Nephron progenitor cell (in vitro differentiated cells): Measurements from ENCODE around the gene SLC39A9.
A peak's percentile ranks its signal among the peaks of the same experiment; 100 is the strongest.

ENCODE experiments used
- DNase-seq: peaks from one replicate; pipeline ENCODE4 v3.0.0; 2021
- H3K27ac Mint-ChIP-seq: 2 replicates; pipeline ENCODE4 v1.8.0; 2021; ENCODE audit warnings: mild to moderate bottlenecking, moderate library complexity, mixed read lengths
- H3K27me3 Mint-ChIP-seq: 2 replicates; pipeline ENCODE4 v1.8.0; 2021; ENCODE audit warnings: mild to moderate bottlenecking, low read depth, mixed read lengths; ENCODE audit not compliant: poor library complexity
- H3K36me3 Mint-ChIP-seq: 2 replicates; pipeline ENCODE4 v1.8.0; 2021; ENCODE audit warnings: low read depth, mixed read lengths
- H3K4me1 Mint-ChIP-seq: 2 replicates; pipeline ENCODE4 v1.8.0; 2021; ENCODE audit warnings: mixed read lengths
- H3K4me3 Mint-ChIP-seq: 2 replicates; pipeline ENCODE4 v1.8.0; 2021; ENCODE audit warnings: mild to moderate bottlenecking, moderate library complexity, mixed read lengths
- H3K9me3 Mint-ChIP-seq: 2 replicates; pipeline ENCODE4 v1.8.0; 2021; ENCODE audit warnings: mild to moderate bottlenecking, moderate library complexity, mixed read lengths
- TF ChIP-seq, protein P1 (sequence below): fragments of 200-600 bp; sonication (generic); IDR thresholded peaks from 2 replicates; pipeline ENCODE4 v1.5.0; 2021; ENCODE audit warnings: antibody characterized with exemption

SLC39A9 gene, protein sequence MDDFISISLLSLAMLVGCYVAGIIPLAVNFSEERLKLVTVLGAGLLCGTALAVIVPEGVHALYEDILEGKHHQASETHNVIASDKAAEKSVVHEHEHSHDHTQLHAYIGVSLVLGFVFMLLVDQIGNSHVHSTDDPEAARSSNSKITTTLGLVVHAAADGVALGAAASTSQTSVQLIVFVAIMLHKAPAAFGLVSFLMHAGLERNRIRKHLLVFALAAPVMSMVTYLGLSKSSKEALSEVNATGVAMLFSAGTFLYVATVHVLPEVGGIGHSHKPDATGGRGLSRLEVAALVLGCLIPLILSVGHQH

DNA sequence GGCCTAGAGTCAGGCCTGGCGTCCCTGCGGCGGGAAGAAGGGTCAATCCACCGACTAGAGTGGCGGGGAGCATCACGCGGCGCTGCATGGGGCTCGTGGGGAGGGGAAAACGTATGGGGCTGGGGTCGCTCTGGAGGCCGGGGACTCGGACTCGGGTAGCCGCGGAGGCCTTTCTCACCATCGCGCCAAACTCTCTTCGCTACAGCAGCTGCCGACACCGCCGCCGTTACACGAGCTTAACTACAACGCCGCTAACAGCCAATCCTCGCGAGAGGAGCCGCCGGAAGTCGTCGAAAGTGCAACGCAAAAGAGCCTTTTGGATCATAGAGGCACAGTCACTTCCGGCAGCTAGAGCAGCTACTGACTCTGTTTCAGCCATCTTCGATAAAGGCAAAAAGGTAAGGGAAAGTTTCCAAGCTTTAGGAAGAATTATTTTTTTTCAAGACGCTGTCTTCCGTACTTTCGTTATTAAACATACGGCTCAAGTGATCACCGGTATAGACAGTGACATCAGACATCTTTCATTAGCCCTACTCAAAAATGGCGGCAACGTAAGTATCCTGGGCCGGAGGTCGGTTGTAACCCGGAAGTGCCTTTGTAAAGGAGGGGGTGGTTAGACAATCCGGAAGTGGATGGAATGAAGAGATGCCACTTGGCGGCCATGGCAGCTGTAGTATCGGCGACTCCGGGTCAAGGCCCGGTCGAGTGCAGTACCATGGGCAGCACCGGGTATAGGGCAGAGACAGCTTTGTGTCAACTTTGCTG, at the start of gene SLC39A9, which contains the start of gene ERH:
Gene SLC39A9, plus strand, starts transcription at position 640 of the 765 bp plus-strand sequence. CDS start 678 bp downstream, outside the sequence.
Gene ERH, minus strand, starts transcription at position 247 of the 765 bp plus-strand sequence. Its CDS starts 66 bp downstream, at position 181.
- Mint-ChIP-seq H3K9me3 (no peaks in the 10 kb centered on the region), H3K4me3 (peak within 1 kb of the TSS; percentile 95), H3K27me3 (no peaks in the 10 kb centered on the region), H3K4me1 (peaks cover 56% of the 10 kb centered on the region), H3K36me3 (peaks cover 47% of the 10 kb centered on the region), H3K27ac (peak within 1 kb of the TSS; percentile 100)
- peak; percentile 92 for DNase-seq
- TF ChIP-seq, protein P1, sequence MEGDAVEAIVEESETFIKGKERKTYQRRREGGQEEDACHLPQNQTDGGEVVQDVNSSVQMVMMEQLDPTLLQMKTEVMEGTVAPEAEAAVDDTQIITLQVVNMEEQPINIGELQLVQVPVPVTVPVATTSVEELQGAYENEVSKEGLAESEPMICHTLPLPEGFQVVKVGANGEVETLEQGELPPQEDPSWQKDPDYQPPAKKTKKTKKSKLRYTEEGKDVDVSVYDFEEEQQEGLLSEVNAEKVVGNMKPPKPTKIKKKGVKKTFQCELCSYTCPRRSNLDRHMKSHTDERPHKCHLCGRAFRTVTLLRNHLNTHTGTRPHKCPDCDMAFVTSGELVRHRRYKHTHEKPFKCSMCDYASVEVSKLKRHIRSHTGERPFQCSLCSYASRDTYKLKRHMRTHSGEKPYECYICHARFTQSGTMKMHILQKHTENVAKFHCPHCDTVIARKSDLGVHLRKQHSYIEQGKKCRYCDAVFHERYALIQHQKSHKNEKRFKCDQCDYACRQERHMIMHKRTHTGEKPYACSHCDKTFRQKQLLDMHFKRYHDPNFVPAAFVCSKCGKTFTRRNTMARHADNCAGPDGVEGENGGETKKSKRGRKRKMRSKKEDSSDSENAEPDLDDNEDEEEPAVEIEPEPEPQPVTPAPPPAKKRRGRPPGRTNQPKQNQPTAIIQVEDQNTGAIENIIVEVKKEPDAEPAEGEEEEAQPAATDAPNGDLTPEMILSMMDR: no peak

DNA sequence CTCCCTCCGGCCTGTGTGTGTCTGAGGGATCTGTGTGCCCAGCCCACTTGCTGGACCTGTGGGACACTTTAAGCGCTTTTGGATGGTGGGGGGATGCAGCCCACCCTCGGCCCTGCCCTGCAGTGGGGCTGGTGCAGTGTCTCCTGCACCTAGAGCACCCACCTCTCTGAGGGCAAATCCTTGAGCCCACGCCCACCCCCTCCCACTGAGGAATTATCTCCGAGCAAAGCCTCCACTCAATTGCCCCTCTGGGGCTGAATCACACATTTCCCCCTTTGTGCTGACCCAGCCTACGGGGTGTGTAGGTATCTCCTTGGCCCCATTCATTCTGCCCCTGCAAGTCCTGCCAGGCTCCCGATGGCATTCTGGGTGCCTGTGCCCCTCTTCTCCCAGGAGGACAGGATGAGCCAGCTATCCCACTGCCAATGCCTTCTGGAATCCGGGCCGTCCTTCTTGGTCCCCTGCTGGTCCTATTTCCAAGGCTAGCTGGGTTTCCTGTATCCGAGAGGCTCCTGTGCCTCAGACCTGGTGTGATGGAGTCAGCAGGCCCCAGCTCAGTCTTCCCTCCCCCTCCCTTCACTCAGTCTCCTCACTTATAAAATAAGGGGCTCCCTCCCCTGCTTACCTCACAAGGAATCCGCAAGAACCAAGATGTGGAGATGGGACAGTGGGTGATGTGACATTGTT, 49.3 kb upstream of the SLC39A9 start:
- DNase-seq: no peak
- no peak overlapping the region for H3K4me3 Mint-ChIP-seq
- H3K4me1 Mint-ChIP-seq: peaks cover 14% of the 10 kb centered on the region
- H3K36me3 Mint-ChIP-seq: no peaks in the 10 kb centered on the region
- TF ChIP-seq, protein P1: no peak
- H3K9me3 Mint-ChIP-seq: no peaks in the 10 kb centered on the region
- H3K27me3 Mint-ChIP-seq: peaks cover 17% of the 10 kb centered on the region
- no peak overlapping the region for H3K27ac Mint-ChIP-seq

DNA sequence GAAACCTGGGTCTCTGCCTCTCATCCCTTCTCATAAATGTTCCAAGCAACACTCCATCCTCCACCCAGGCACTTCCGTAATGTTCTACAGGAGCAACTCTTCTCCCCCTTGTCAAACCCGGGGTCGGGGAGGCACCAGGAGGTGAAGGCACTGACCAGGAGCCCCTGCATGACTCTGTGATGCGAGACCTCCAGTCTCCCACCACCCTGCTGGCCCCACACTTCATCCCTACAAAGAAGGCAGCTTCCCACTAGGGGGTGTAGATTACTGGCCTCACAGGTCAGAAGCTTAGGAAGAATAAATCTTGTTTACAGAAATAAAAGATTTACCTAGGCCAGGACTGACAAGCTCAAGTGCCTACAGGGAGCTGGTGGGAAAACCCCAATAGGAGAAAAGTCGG, 47.6 kb upstream of the SLC39A9 start:
- no peak for DNase-seq
- H3K27me3 Mint-ChIP-seq: peaks cover 17% of the 10 kb centered on the region
- H3K36me3 Mint-ChIP-seq: no peaks in the 10 kb centered on the region
- peak overlapping the region; percentile 77 for H3K27ac Mint-ChIP-seq
- TF ChIP-seq, protein P1: no peak
- no peaks in the 10 kb centered on the region for H3K9me3 Mint-ChIP-seq
- no peak overlapping the region for H3K4me3 Mint-ChIP-seq
- H3K4me1 Mint-ChIP-seq: peaks cover 28% of the 10 kb centered on the region

DNA sequence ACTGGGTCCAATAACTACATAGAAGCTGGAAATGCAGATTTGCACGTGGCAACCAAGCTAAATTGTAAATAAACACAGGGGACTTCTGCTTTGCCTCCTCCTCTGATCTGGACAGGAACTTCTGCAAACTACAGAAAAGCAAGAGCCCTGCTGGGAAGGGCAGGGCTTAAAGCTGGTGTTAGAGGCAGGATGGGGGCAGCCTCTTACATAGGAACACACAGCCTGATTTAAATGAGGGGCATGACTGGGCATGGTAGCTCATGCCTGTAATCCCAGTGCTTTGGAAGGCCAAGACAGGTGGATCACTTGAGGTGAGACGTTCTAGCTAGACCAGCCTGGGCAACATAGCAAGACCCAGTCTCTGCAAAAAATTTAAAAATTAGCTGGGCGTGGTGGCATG, 47.1 kb upstream of the SLC39A9 start:
- TF ChIP-seq, protein P1: no peak
- DNase-seq: no peak
- H3K9me3 Mint-ChIP-seq: no peaks in the 10 kb centered on the region
- no peak overlapping the region for H3K4me3 Mint-ChIP-seq
- H3K36me3 Mint-ChIP-seq: no peaks in the 10 kb centered on the region
- H3K4me1 Mint-ChIP-seq: peaks cover 28% of the 10 kb centered on the region
- peaks cover 17% of the 10 kb centered on the region for H3K27me3 Mint-ChIP-seq
- H3K27ac Mint-ChIP-seq: no peak overlapping the region

DNA sequence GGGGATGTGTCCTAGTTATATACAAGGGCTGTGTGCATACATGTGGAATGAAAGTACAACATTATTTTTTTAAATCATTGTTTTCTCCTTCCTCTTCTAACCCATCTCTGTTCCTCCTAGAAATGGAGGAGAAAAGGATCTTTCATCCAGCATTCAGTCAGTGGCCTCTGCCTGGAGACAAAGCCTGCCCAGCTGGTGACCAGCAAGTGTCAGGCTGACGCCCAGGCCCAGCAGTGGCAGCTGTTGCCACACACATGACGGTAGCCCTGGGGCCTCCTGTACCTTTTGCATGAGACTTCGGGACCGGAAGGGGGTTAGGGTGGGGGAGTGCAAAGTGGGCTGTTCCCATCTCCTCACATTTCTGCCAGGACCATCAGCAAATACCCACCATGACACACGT, 46.6 kb upstream of the SLC39A9 start:
- no peak for DNase-seq
- Mint-ChIP-seq H3K4me3 (no peak overlapping the region), H3K4me1 (peaks cover 28% of the 10 kb centered on the region), H3K27ac (no peak overlapping the region), H3K9me3 (no peaks in the 10 kb centered on the region), H3K27me3 (peaks cover 17% of the 10 kb centered on the region), H3K36me3 (no peaks in the 10 kb centered on the region)
- TF ChIP-seq, protein P1: no peak
